Non-pigmented ciliary epithelial cell (primary cell): ENCODE data around the gene TAF11L13.

ENCODE experiments used
- DNase-seq: peaks from one replicate; pipeline ENCODE4 v3.0.0-alpha.2; 2010; ENCODE audit warnings: low read depth

Gene TAF11L13

GRCh38 chr5:17679597-17680203 is 47.8 kb downstream of the TAF11L13 start:
- no peak for DNase-seq

GRCh38 chr5:17680737-17681136 is 48.8 kb downstream of the TAF11L13 start:
- DNase-seq = no peak
